Mammary epithelial cell (primary cell): ENCODE data around the gene MRC2.

Experiments
- CTCF ChIP-seq, 2 donors: IDR thresholded peaks in 1 of 2; conservative IDR thresholded peaks in 1 of 2; 2 replicates each; pipeline ENCODE4 v1.5.1; 2011 to 2012; ENCODE audit warnings: inconsistent platforms in 2 of 2, low read length in 2 of 2, mild to moderate bottlenecking in 2 of 2, control low read depth in 1 of 2, low read depth in 1 of 2; ENCODE audit not compliant: insufficient read depth in 1 of 2; ENCODE audit errors: extremely low read depth in 1 of 2
- EZH2 ChIP-seq: IDR thresholded peaks from 2 replicates; pipeline ENCODE4 v1.6.1; 2012; ENCODE audit warnings: low read length, inconsistent platforms, borderline replicate concordance

- TF ChIP-seq CTCF (conservative IDR thresholded peaks at IDR 0.05 in 1 of 2, IDR thresholded peaks at IDR 0.05 in 1 of 2; ENCODE audit: extremely low read depth in 1 of 2, insufficient read depth in 1 of 2, low read depth in 1 of 2, low read length in 2 of 2) (no peak), EZH2 (no peak)
Measured at GRCh38 chr17:62675701-62676100, 48.2 kb downstream of the MRC2 start.
